ENCODE data around the gene UBE3D. TPM values are rescaled to one million over a fixed set of nuclear protein-coding genes. Genes with fewer than 3 reads are reported as not detected.

The UBE3D gene
- total and polyA plus RNA-seq, 2 experiments from 2014 or later = 7.3 to 11.4 TPM

GRCh38 chr6:83051377-83052172, 14.1 kb downstream of the UBE3D start:
- DNase-seq (ENCODE audit: low spot score) = no peak
- no peaks in the 10 kb centered on the region for H3K79me2 ChIP-seq
- H3K9me3 ChIP-seq (ENCODE audit: low read depth) = no peaks in the 10 kb centered on the region
- 84% methylated on average over 5 of the region's 5 CpGs for WGBS (ENCODE audit: low lambda C conversion rate, missing lambda C conversion rate)
- H3K27ac ChIP-seq = no peak overlapping the region
- H3K4me2 ChIP-seq = no peak overlapping the region
- TF ChIP-seq EZH2phosphoT487 (IDR thresholded peaks at IDR 0.05; ENCODE audit: low read depth, severe bottlenecking, unreplicated experiment) = no peak
- no peak for TF ChIP-seq CTCF (IDR thresholded peaks at IDR 0.05; ENCODE audit: poor library complexity)
- TF ChIP-seq EZH2 (IDR thresholded peaks at IDR 0.05; ENCODE audit: borderline replicate concordance) = no peak
- no peaks in the 10 kb centered on the region for H3K9me2 ChIP-seq (replicated peaks; ENCODE audit: insufficient read depth)
- H3K4me3 ChIP-seq = no peak overlapping the region
- no peaks in the 10 kb centered on the region for H3K4me1 ChIP-seq (ENCODE audit: insufficient read depth)
- no peaks in the 10 kb centered on the region for H3K27me3 ChIP-seq
- no peaks in the 10 kb centered on the region for H4K20me1 ChIP-seq (ENCODE audit: insufficient read depth, poor library complexity, severe bottlenecking)
- H2AFZ ChIP-seq = no peak overlapping the region
- H3K36me3 ChIP-seq (replicated peaks; ENCODE audit: insufficient read depth, low read depth) = no peaks in the 10 kb centered on the region

GRCh38 chr6:83047065-83047754, 18.4 kb downstream of the UBE3D start:
- no peaks in the 10 kb centered on the region for H3K79me2 ChIP-seq
- TF ChIP-seq EZH2phosphoT487 (IDR thresholded peaks at IDR 0.05; ENCODE audit: low read depth, severe bottlenecking, unreplicated experiment) (no peak), EZH2 (IDR thresholded peaks at IDR 0.05; ENCODE audit: borderline replicate concordance) (no peak), CTCF (IDR thresholded peaks at IDR 0.05; ENCODE audit: poor library complexity) (no peak)
- no peak overlapping the region for H3K27ac ChIP-seq
- no peak overlapping the region for H3K4me2 ChIP-seq
- no peaks in the 10 kb centered on the region for H3K9me2 ChIP-seq (replicated peaks; ENCODE audit: insufficient read depth)
- H4K20me1 ChIP-seq (ENCODE audit: insufficient read depth, poor library complexity, severe bottlenecking) = no peaks in the 10 kb centered on the region
- DNase-seq (ENCODE audit: low spot score) = no peak
- no peaks in the 10 kb centered on the region for H3K4me1 ChIP-seq (ENCODE audit: insufficient read depth)
- H3K27me3 ChIP-seq = no peaks in the 10 kb centered on the region
- H3K36me3 ChIP-seq (replicated peaks; ENCODE audit: insufficient read depth, low read depth) = no peaks in the 10 kb centered on the region
- no peak overlapping the region for H3K4me3 ChIP-seq
- no peak overlapping the region for H2AFZ ChIP-seq
- no peaks in the 10 kb centered on the region for H3K9me3 ChIP-seq (ENCODE audit: low read depth)
- WGBS (ENCODE audit: low lambda C conversion rate, missing lambda C conversion rate) = 68% methylated on average over 7 of the region's 7 CpGs

- no peaks in the 10 kb centered on the region for H3K4me1 ChIP-seq (ENCODE audit: insufficient read depth)
- H3K9me3 ChIP-seq (ENCODE audit: low read depth) = no peaks in the 10 kb centered on the region
- H3K27ac ChIP-seq = no peak overlapping the region
- no peaks in the 10 kb centered on the region for H3K36me3 ChIP-seq (replicated peaks; ENCODE audit: insufficient read depth, low read depth)
- no peak overlapping the region for H2AFZ ChIP-seq
- no peak for DNase-seq (ENCODE audit: low spot score)
- H3K4me2 ChIP-seq = no peak overlapping the region
- 68% methylated on average over 6 of the region's 6 CpGs for WGBS (ENCODE audit: low lambda C conversion rate, missing lambda C conversion rate)
- TF ChIP-seq EZH2 (IDR thresholded peaks at IDR 0.05; ENCODE audit: borderline replicate concordance) (no peak), CTCF (IDR thresholded peaks at IDR 0.05; ENCODE audit: poor library complexity) (no peak), EZH2phosphoT487 (IDR thresholded peaks at IDR 0.05; ENCODE audit: low read depth, severe bottlenecking, unreplicated experiment) (no peak)
- H3K9me2 ChIP-seq (replicated peaks; ENCODE audit: insufficient read depth) = no peaks in the 10 kb centered on the region
- no peaks in the 10 kb centered on the region for H3K27me3 ChIP-seq
- no peaks in the 10 kb centered on the region for H3K79me2 ChIP-seq
- no peak overlapping the region for H3K4me3 ChIP-seq
- no peaks in the 10 kb centered on the region for H4K20me1 ChIP-seq (ENCODE audit: insufficient read depth, poor library complexity, severe bottlenecking)
Measured at GRCh38 chr6:83044091-83044768, 21.4 kb downstream of the UBE3D start.
